ENCODE data around the gene DOK5.

- no peak for TF ChIP-seq CEBPB (IDR thresholded peaks at IDR 0.05)
- TF ChIP-seq YY1 (IDR thresholded peaks at IDR 0.05; ENCODE audit: low read depth), result no peak
- no peak for TF ChIP-seq TAF1 (IDR thresholded peaks at IDR 0.05; ENCODE audit: low read depth)
- TF ChIP-seq REST (IDR thresholded peaks at IDR 0.05; ENCODE audit: low read depth), result no peak
- no peak for TF ChIP-seq ZBTB7A (IDR thresholded peaks at IDR 0.05; ENCODE audit: low read depth)
Observed at GRCh38 chr20:54459279-54459678, 16.1 kb upstream of the DOK5 start.
